Epithelial cell of prostate (primary cell): ENCODE measurements around the gene SFT2D1.

Experiments used
- DNase-seq: peaks from one replicate; pipeline ENCODE4 v3.0.0-alpha.2; 2011; ENCODE audit warnings: low read depth, low spot score
- H3K27ac ChIP-seq: fragments of 450-650 bp; 2 replicates; pipeline ENCODE4 v1.5.1; 2017; ENCODE audit warnings: mild to moderate bottlenecking

The SFT2D1 gene

GRCh38 chr6:166335378-166336302 is 6.7 kb downstream of the SFT2D1 start:
- DNase-seq, result no peak
- H3K27ac ChIP-seq, result no peak overlapping the region

- DNase-seq, result no peak
- H3K27ac ChIP-seq, result no peak overlapping the region
Measured at GRCh38 chr6:166334878-166335277, 7.5 kb downstream of the SFT2D1 start.

GRCh38 chr6:166333172-166333995 is 9.0 kb downstream of the SFT2D1 start:
- H3K27ac ChIP-seq, result no peak overlapping the region
- no peak for DNase-seq

- no peak for DNase-seq
- no peak overlapping the region for H3K27ac ChIP-seq
Measured at GRCh38 chr6:166331503-166332415, 10.6 kb downstream of the SFT2D1 start.

- H3K27ac ChIP-seq, result no peak overlapping the region
- DNase-seq, result no peak
Measured at GRCh38 chr6:166330612-166331011, 11.7 kb downstream of the SFT2D1 start.

GRCh38 chr6:166325383-166326042 is 16.8 kb downstream of the SFT2D1 start:
- H3K27ac ChIP-seq, result no peak overlapping the region
- no peak for DNase-seq

GRCh38 chr6:166323395-166323794 is 18.9 kb downstream of the SFT2D1 start:
- DNase-seq, result no peak
- no peak overlapping the region for H3K27ac ChIP-seq

- no peak for DNase-seq
- H3K27ac ChIP-seq, result no peak overlapping the region
Measured at GRCh38 chr6:166318649-166319600, 23.4 kb downstream of the SFT2D1 start.

- no peak overlapping the region for H3K27ac ChIP-seq
- DNase-seq, result no peak
Measured at GRCh38 chr6:166318227-166318626, 24.1 kb downstream of the SFT2D1 start.

GRCh38 chr6:166317261-166318212 is 24.8 kb downstream of the SFT2D1 start:
- no peak for DNase-seq
- no peak overlapping the region for H3K27ac ChIP-seq

GRCh38 chr6:166315436-166315835 is 26.9 kb downstream of the SFT2D1 start:
- no peak for DNase-seq
- H3K27ac ChIP-seq, result no peak overlapping the region

GRCh38 chr6:166314454-166314853 is 27.9 kb downstream of the SFT2D1 start:
- no peak for DNase-seq
- H3K27ac ChIP-seq, result no peak overlapping the region

- DNase-seq, result no peak
Measured at GRCh38 chr6:166313255-166314070, 28.9 kb downstream of the SFT2D1 start.

GRCh38 chr6:166312832-166313231 is 29.5 kb downstream of the SFT2D1 start:
- DNase-seq, result no peak
- H3K27ac ChIP-seq, result no peak overlapping the region

More at GRCh38 chr6:166313255-166314070, 28.9 kb downstream of the SFT2D1 start:
- no peak overlapping the region for H3K27ac ChIP-seq

- no peak overlapping the region for H3K27ac ChIP-seq
- no peak for DNase-seq
Measured at GRCh38 chr6:166310634-166311033, 31.7 kb downstream of the SFT2D1 start.

- DNase-seq, result no peak
- H3K27ac ChIP-seq, result no peak overlapping the region
Measured at GRCh38 chr6:166309977-166310376, 32.4 kb downstream of the SFT2D1 start.
